Activated CD4-positive, alpha-beta T cell treated with anti-CD3 and anti-CD28 coated beads, Interleukin-2, amount 50 U/mL, for 48 hours (primary cell): ENCODE data around the gene ZFP28.

ENCODE experiments used
- DNase-seq, 2 experiments: peaks; one replicate each; pipeline ENCODE4 v3.0.0-alpha.2; 2020

ZFP28 gene

GRCh38 chr19:56596676-56597075, 57.9 kb downstream of the ZFP28 start:
- no peak for DNase-seq

DNA sequence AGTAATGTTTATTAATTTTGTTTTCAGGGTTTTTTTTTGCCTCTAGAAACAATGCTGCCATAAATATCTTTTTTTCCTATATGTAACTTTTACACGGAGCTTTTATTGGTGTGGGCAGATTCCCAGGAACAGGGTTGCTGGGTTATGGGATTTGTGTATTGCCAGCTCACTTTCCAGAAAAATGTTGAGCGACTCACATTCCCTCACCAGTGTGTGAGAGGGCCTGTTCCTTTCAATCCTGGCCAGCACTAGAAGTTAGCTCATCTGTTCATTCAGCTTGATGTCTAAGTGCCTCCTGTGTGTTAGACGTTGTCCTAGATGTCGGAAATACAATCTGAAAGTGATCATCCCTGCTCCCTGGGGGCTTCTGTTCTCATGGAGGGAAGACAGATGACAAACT, 58.9 kb downstream of the ZFP28 start:
- no peak for DNase-seq

- DNase-seq = no peak
Observed at GRCh38 chr19:56601375-56601774, 62.6 kb downstream of the ZFP28 start.

DNA sequence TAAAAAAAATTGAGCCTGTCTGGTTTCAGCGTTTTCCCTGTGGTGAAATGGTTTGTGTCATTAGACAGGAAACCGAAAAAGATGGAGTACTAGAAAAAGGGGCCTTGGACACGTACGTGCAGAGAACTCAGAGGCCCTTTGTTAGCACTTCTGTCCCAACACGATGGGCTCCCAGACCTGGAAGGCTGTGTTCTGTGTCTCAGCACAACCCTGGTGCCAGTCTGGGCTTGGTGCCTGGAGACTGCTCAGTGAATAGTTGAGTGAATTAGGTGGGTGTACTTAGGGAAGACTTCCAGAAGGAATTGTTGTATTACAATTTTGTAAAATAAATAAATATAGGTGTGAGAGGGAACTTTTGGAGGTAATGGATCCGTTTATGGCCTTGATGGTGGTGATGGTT, 65.1 kb downstream of the ZFP28 start:
- no peak for DNase-seq
